ENCODE measurements around the gene SERBP1. TPM values are rescaled to one million over a fixed set of nuclear protein-coding genes. Genes with fewer than 3 reads are reported as not detected.

SERBP1 gene
- total RNA-seq, 1 experiment from 2014 or later = 230 TPM

- no peaks in the 10 kb centered on the region for H3K4me1 ChIP-seq (ENCODE audit: control insufficient read depth, insufficient read depth, low read length)
- intact Hi-C loops (cut with micrococcal nuclease; ENCODE audit: unreplicated experiment) = no loop called here
- CTCF ChIA-PET = no interaction called here
- H3K36me3 ChIP-seq (ENCODE audit: control insufficient read depth, insufficient read depth, low read length) = no peaks in the 10 kb centered on the region; the same call in 1 of the 2 replicates
- ATAC-seq (no peak), DNase-seq (ENCODE audit: low read depth, low spot score) (no peak)
- BruUV-seq (replicated peaks) = no TSS peak
- H3K27me3 ChIP-seq (ENCODE audit: control insufficient read depth, insufficient read depth, low read length) = no peaks in the 10 kb centered on the region
- no peak overlapping the region for H3K27ac ChIP-seq (ENCODE audit: low read length)
- no peaks in the 10 kb centered on the region for H3K9me3 ChIP-seq (ENCODE audit: control insufficient read depth, insufficient read depth, low read depth, low read length)
- in situ Hi-C loops (cut with HindIII; ENCODE audit: low pct_unique_long_range_greater_than_20kb, low sequenced_read_pairs) = no loop called here
- TF ChIP-seq REST (IDR thresholded peaks at IDR 0.05; ENCODE audit: insufficient read depth in 1 of 2, low read depth in 2 of 2, low read length in 1 of 2) = no peak
- no peak for TF ChIP-seq CTCF (IDR thresholded peaks at IDR 0.05)
- TF ChIP-seq SIN3A (IDR thresholded peaks at IDR 0.05; ENCODE audit: borderline replicate concordance, insufficient read depth, low read depth, low read length) = no peak
- TF ChIP-seq POLR2AphosphoS5 (IDR thresholded peaks at IDR 0.05; ENCODE audit: low read depth, low read length) = no peak
- TF ChIP-seq TCF7L2 (IDR thresholded peaks at IDR 0.05; ENCODE audit: low read depth, low read length) = no peak
- POLR2A ChIA-PET = no interaction called here
- no peak overlapping the region for H3K4me3 ChIP-seq (ENCODE audit: low read depth in 2 of 2, low read length in 2 of 2)
Observed at GRCh38 chr1:67377253-67377652, 52.9 kb downstream of the SERBP1 start.

GRCh38 chr1:67376381-67376780, 53.8 kb downstream of the SERBP1 start:
- no peak for ATAC-seq
- no peak overlapping the region for H3K27ac ChIP-seq (ENCODE audit: low read length)

More at GRCh38 chr1:67376381-67376780, 53.8 kb downstream of the SERBP1 start:
- intact Hi-C loops (cut with micrococcal nuclease; ENCODE audit: unreplicated experiment) = no loop called here
- H3K27me3 ChIP-seq (ENCODE audit: control insufficient read depth, insufficient read depth, low read length) = no peaks in the 10 kb centered on the region
- no peaks in the 10 kb centered on the region for H3K9me3 ChIP-seq (ENCODE audit: control insufficient read depth, insufficient read depth, low read depth, low read length)
- in situ Hi-C loops (cut with HindIII; ENCODE audit: low pct_unique_long_range_greater_than_20kb, low sequenced_read_pairs) = no loop called here
- H3K4me3 ChIP-seq (ENCODE audit: low read depth in 2 of 2, low read length in 2 of 2) = no peak overlapping the region
- no TSS peak for BruUV-seq (replicated peaks)
- no peaks in the 10 kb centered on the region for H3K4me1 ChIP-seq (ENCODE audit: control insufficient read depth, insufficient read depth, low read length)
- no peaks in the 10 kb centered on the region; the same call in 1 of the 2 replicates for H3K36me3 ChIP-seq (ENCODE audit: control insufficient read depth, insufficient read depth, low read length)
- ChIA-PET CTCF (no interaction called here), POLR2A (no interaction called here)
- TF ChIP-seq TCF7L2 (IDR thresholded peaks at IDR 0.05; ENCODE audit: low read depth, low read length) (no peak), SIN3A (IDR thresholded peaks at IDR 0.05; ENCODE audit: borderline replicate concordance, insufficient read depth, low read depth, low read length) (no peak), CTCF (IDR thresholded peaks at IDR 0.05) (no peak), REST (IDR thresholded peaks at IDR 0.05; ENCODE audit: insufficient read depth in 1 of 2, low read depth in 2 of 2, low read length in 1 of 2) (no peak), POLR2AphosphoS5 (IDR thresholded peaks at IDR 0.05; ENCODE audit: low read depth, low read length) (no peak)
- DNase-seq (ENCODE audit: low read depth, low spot score) = no peak

All from Panc1 (cell line).